ENCODE measurements around the gene GLDC.
"Not testable (repeated sequence)": the region's sequence is repeated elsewhere in the genome, so short reads cannot be mapped to it uniquely, and the experiment has no call there.

The GLDC gene

GRCh38 chr9:6645355-6646292, at the start of gene GLDC:
Gene GLDC (minus strand): TSS chr9:6645729. CDS start chr9:6645499, 230 bp downstream.
- H3K9ac ChIP-seq (ENCODE audit: low read depth, low read length): no peak within 1 kb of the TSS
- no peak within 1 kb of the TSS for H3K27ac ChIP-seq (ENCODE audit: low read length)
- no peak within 1 kb of the TSS for H3K4me2 ChIP-seq (ENCODE audit: insufficient read depth, low read length)

GRCh38 chr9:6692881-6693361, 47.4 kb upstream of the GLDC start:
- Histone ChIP-seq H3K9me3 (ENCODE audit: insufficient read depth, low read length, severe bottlenecking) (no peaks in the 10 kb centered on the region), H3K27ac (ENCODE audit: low read length) (no peak overlapping the region), H3K36me3 (ENCODE audit: insufficient read depth, low read length) (no peaks in the 10 kb centered on the region), H3K4me2 (ENCODE audit: insufficient read depth, low read length) (no peak overlapping the region), H3K4me1 (ENCODE audit: insufficient read depth, low read length) (no peaks in the 10 kb centered on the region), H3K9ac (ENCODE audit: low read depth, low read length) (no peak overlapping the region), H3K27me3 (ENCODE audit: insufficient read depth, low read length, poor library complexity) (no peaks in the 10 kb centered on the region), H2AFZ (ENCODE audit: low read depth, low read length) (no peak overlapping the region), H3K4me3 (ENCODE audit: low read depth in 1 of 2, low read length in 2 of 2) (no peak overlapping the region), H3K79me2 (ENCODE audit: insufficient read depth, low read length) (no peaks in the 10 kb centered on the region), H4K20me1 (ENCODE audit: insufficient read depth, low read length) (no peaks in the 10 kb centered on the region)
- TF ChIP-seq EZH2 (IDR thresholded peaks at IDR 0.05; ENCODE audit: borderline replicate concordance, low read depth, low read length, severe bottlenecking): no peak
- TF ChIP-seq CTCF (IDR thresholded peaks at IDR 0.05; ENCODE audit: borderline replicate concordance, extremely low read depth, low read length, poor library complexity, severe bottlenecking): no peak
- DNase-seq (no peak), ATAC-seq (ENCODE audit: insufficient read depth, low read depth) (no peak)

More at GRCh38 chr9:6645355-6646292, at the start of gene GLDC:
- Histone ChIP-seq H4K20me1 (ENCODE audit: insufficient read depth, low read length) (no peaks in the 10 kb centered on the region), H3K36me3 (ENCODE audit: insufficient read depth, low read length) (no peaks in the 10 kb centered on the region), H3K4me3 (ENCODE audit: low read depth in 1 of 2, low read length in 2 of 2) (no peak within 1 kb of the TSS), H3K9me3 (ENCODE audit: insufficient read depth, low read length, severe bottlenecking) (no peaks in the 10 kb centered on the region), H3K79me2 (ENCODE audit: insufficient read depth, low read length) (no peaks in the 10 kb centered on the region), H2AFZ (ENCODE audit: low read depth, low read length) (no peak within 1 kb of the TSS), H3K27me3 (ENCODE audit: insufficient read depth, low read length, poor library complexity) (no peaks in the 10 kb centered on the region), H3K4me1 (ENCODE audit: insufficient read depth, low read length) (no peaks in the 10 kb centered on the region)
- TF ChIP-seq CTCF (IDR thresholded peaks at IDR 0.05; ENCODE audit: borderline replicate concordance, extremely low read depth, low read length, poor library complexity, severe bottlenecking) (no peak), EZH2 (IDR thresholded peaks at IDR 0.05; ENCODE audit: borderline replicate concordance, low read depth, low read length, severe bottlenecking) (no peak)
- DNase-seq (no peak), ATAC-seq (ENCODE audit: insufficient read depth, low read depth) (no peak)

- Histone ChIP-seq H3K36me3 (ENCODE audit: insufficient read depth, low read length) (no peaks in the 10 kb centered on the region), H3K27me3 (ENCODE audit: insufficient read depth, low read length, poor library complexity) (no peaks in the 10 kb centered on the region), H4K20me1 (ENCODE audit: insufficient read depth, low read length) (no peaks in the 10 kb centered on the region), H3K4me1 (ENCODE audit: insufficient read depth, low read length) (no peaks in the 10 kb centered on the region), H3K9ac (ENCODE audit: low read depth, low read length) (no peak overlapping the region), H2AFZ (ENCODE audit: low read depth, low read length) (no peak overlapping the region), H3K9me3 (ENCODE audit: insufficient read depth, low read length, severe bottlenecking) (no peaks in the 10 kb centered on the region), H3K79me2 (ENCODE audit: insufficient read depth, low read length) (no peaks in the 10 kb centered on the region), H3K4me2 (ENCODE audit: insufficient read depth, low read length) (no peak overlapping the region), H3K4me3 (ENCODE audit: low read depth in 1 of 2, low read length in 2 of 2) (no peak overlapping the region), H3K27ac (ENCODE audit: low read length) (no peak overlapping the region)
- ATAC-seq (ENCODE audit: insufficient read depth, low read depth): no peak
- TF ChIP-seq EZH2 (IDR thresholded peaks at IDR 0.05; ENCODE audit: borderline replicate concordance, low read depth, low read length, severe bottlenecking) (no peak), CTCF (IDR thresholded peaks at IDR 0.05; ENCODE audit: borderline replicate concordance, extremely low read depth, low read length, poor library complexity, severe bottlenecking) (no peak)
- no peak for DNase-seq
Observed at GRCh38 chr9:6692433-6692832, 46.9 kb upstream of the GLDC start.

GRCh38 chr9:6690675-6691070, 45.1 kb upstream of the GLDC start:
- H3K9ac ChIP-seq (ENCODE audit: low read depth, low read length); ATAC-seq (ENCODE audit: insufficient read depth, low read depth); H4K20me1 ChIP-seq (ENCODE audit: insufficient read depth, low read length); DNase-seq; H3K79me2 ChIP-seq (ENCODE audit: insufficient read depth, low read length); H3K27me3 ChIP-seq (ENCODE audit: insufficient read depth, low read length, poor library complexity); H3K36me3 ChIP-seq (ENCODE audit: insufficient read depth, low read length); H3K4me1 ChIP-seq (ENCODE audit: insufficient read depth, low read length); H3K4me2 ChIP-seq (ENCODE audit: insufficient read depth, low read length); H3K27ac ChIP-seq (ENCODE audit: low read length); H3K9me3 ChIP-seq (ENCODE audit: insufficient read depth, low read length, severe bottlenecking); H2AFZ ChIP-seq (ENCODE audit: low read depth, low read length); H3K4me3 ChIP-seq (ENCODE audit: low read depth in 1 of 2, low read length in 2 of 2): not testable (repeated sequence)
